Spleen (tissue), 11 donors: ENCODE measurements around the gene CDC42EP2. TPM values are rescaled to one million over a fixed set of nuclear protein-coding genes. Genes with fewer than 3 reads are reported as not detected.
A peak's percentile ranks its signal among the peaks of the same experiment; 100 is the strongest.

Source experiments
- DNase-seq: peaks from one replicate; pipeline ENCODE4 v3.0.0-alpha.2; 2020
- H3K27ac ChIP-seq, 8 donors: fragments of 200-600 bp; sonication (generic) in 7 of 8; 1 replicate in 4 of 8; 2 replicates in 4 of 8; pipeline versions ENCODE4 v1.5.0 to v1.8.0; 2016 to 2021; ENCODE audit warnings: inconsistent platforms in 4 of 8, mild to moderate bottlenecking in 4 of 8, moderate library complexity in 1 of 8
- H3K27me3 ChIP-seq, 7 donors: fragments of 200-600 bp; sonication (generic) in 6 of 7; replicated peaks in 1 of 7; 1 replicate in 4 of 7; 2 replicates in 3 of 7; pipeline versions ENCODE4 v1.5.0 to v1.8.0; 2016 to 2021; ENCODE audit warnings: inconsistent platforms in 3 of 7, mild to moderate bottlenecking in 1 of 7
- H3K36me3 ChIP-seq, 6 donors: fragments of 200-600 bp; sonication (generic) in 5 of 6; 1 replicate in 4 of 6; 2 replicates in 2 of 6; pipeline versions ENCODE4 v1.5.0 to v1.8.0; 2016 to 2021; ENCODE audit warnings: inconsistent platforms in 2 of 6
- H3K4me1 ChIP-seq, 6 donors: fragments of 200-600 bp; sonication (generic) in 5 of 6; 1 replicate in 3 of 6; 2 replicates in 3 of 6; pipeline versions ENCODE4 v1.5.0 to v1.8.0; 2016 to 2021; ENCODE audit warnings: inconsistent platforms in 3 of 6
- H3K4me3 ChIP-seq, 8 donors: fragments of 200-600 bp; sonication (generic) in 7 of 8; 1 replicate in 4 of 8; 2 replicates in 4 of 8; pipeline versions ENCODE4 v1.5.0 to v1.8.0; 2016 to 2021; ENCODE audit warnings: inconsistent platforms in 4 of 8, mild to moderate bottlenecking in 4 of 8, moderate library complexity in 2 of 8
- H3K9me3 ChIP-seq, 8 donors: fragments of 200-600 bp; sonication (generic) in 7 of 8; 1 replicate in 4 of 8; 2 replicates in 4 of 8; pipeline versions ENCODE4 v1.5.0 to v1.8.0; 2016 to 2021; ENCODE audit warnings: inconsistent platforms in 4 of 8
- POLR2A ChIP-seq, 3 donors: fragments of 450-650 bp; IDR thresholded peaks; one replicate each; pipeline ENCODE4 v1.5.1; 2017; ENCODE audit warnings: antibody characterized with exemption in 3 of 3, mild to moderate bottlenecking in 1 of 3
- POLR2AphosphoS5 ChIP-seq, 3 donors: sonication (generic); formaldehyde crosslinking; IDR thresholded peaks; one replicate each; pipeline ENCODE4 v1.5.1; 2017; ENCODE audit warnings: antibody characterized with exemption in 3 of 3
- WGBS, 5 donors: extraction: QIAGEN DNeasy Blood & Tissue Kit in 3 of 5; methylation state at CpG; one replicate each; pipeline versions ENCODE4 v1.1.5 to v1.1.7; 2013 to 2018; 5-methylcytosine and 5-hydroxymethylcytosine counted together
- intact Hi-C: fragments of 100-400 bp; cut with DNase I; formaldehyde crosslinking; loops from one replicate; pipeline ENCODE4 v1.15.0; 2023; ENCODE audit warnings: low total_unique reads
- polyA plus RNA-seq, 3 donors: library from polyadenylated mRNA; stranded (reverse); fragments of 200-250 nt; gene quantifications; one replicate each; pipeline ENCODE4 v1.2.1, GENCODE V29; 2013
- total RNA-seq, 7 donors: library from RNA; depleted of rRNA in 3 of 7; stranded (reverse); fragments of >200 nt in 3 of 7; fragmentation: NEBNext Ultra II Directional in 4 of 7; extraction: Animal tissue kit (Norgen Biotek cat#: 25700) in 4 of 7; gene quantifications; one replicate each; pipeline versions ENCODE4 v1.1.0 to v1.2.1, GENCODE V29; 2016 to 2021
- TF ChIP-seq, protein P1 (sequence below), 11 experiments: fragments of 200-600 bp in 7 of 11; fragments of 450-650 bp in 4 of 11; sonication (generic) in 4 of 11; IDR thresholded peaks in 8 of 11; conservative IDR thresholded peaks in 3 of 11; 1 replicate in 7 of 11; 2 replicates in 4 of 11; pipeline versions ENCODE4 v1.4.0 to v1.8.0; 2016 to 2021; ENCODE audit warnings: antibody characterized with exemption in 11 of 11, inconsistent platforms in 4 of 11, mild to moderate bottlenecking in 1 of 11
- donor health status: healthy with polysubstance abuse.
- donor health status: DM: no; HTN: no; CAD: no; lungs with moderate emphysema.
- donor health status: DM: no; HTN: no; CAD: no.
- donor health status: Bipolar disorder and iron deficiency.
- donor health status: healthy.
- donor health status: DM: no; HTN: no; CAD: no.
- donor health status: DM: yes; HTN: yes; CAD: no.

The CDC42EP2 gene
- total and polyA plus RNA-seq, 10 donors, result 4.2 to 48.0 (median 20.9) TPM

DNA sequence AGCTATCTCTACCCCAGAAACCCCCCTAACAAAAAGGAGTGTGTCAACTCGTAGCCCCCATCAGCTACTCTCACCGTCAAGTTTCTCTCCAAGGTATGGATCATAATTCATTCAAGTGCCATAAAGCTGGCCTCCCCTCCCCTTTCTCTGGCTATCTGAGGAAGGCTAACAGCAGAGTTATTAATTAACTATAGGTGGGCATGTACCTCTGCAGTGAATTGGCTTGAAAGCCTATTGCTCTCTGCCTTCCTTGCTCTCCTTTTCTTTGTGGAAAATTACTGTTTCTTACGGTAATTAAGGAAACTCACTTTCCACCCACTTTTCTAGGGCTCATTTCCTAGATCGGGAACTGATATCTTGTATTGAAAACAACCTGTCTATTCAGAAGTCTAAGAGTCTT, 38.8 kb upstream of the CDC42EP2 start:
- Histone ChIP-seq H3K4me3 (no peak overlapping the region), H3K36me3 (peaks cover 0 to 73% (median 37%) of the 10 kb centered on the region in 6 donors), H3K27ac (peak overlapping the region in 1 of 8 donors; percentile 52), H3K9me3 (no peaks in the 10 kb centered on the region), H3K27me3 (no peaks in the 10 kb centered on the region), H3K4me1 (peaks cover 6 to 44% (median 25%) of the 10 kb centered on the region in 6 donors)
- no peak for TF ChIP-seq POLR2AphosphoS5 (IDR thresholded peaks at IDR 0.05)
- TF ChIP-seq, protein P1, sequence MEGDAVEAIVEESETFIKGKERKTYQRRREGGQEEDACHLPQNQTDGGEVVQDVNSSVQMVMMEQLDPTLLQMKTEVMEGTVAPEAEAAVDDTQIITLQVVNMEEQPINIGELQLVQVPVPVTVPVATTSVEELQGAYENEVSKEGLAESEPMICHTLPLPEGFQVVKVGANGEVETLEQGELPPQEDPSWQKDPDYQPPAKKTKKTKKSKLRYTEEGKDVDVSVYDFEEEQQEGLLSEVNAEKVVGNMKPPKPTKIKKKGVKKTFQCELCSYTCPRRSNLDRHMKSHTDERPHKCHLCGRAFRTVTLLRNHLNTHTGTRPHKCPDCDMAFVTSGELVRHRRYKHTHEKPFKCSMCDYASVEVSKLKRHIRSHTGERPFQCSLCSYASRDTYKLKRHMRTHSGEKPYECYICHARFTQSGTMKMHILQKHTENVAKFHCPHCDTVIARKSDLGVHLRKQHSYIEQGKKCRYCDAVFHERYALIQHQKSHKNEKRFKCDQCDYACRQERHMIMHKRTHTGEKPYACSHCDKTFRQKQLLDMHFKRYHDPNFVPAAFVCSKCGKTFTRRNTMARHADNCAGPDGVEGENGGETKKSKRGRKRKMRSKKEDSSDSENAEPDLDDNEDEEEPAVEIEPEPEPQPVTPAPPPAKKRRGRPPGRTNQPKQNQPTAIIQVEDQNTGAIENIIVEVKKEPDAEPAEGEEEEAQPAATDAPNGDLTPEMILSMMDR (IDR thresholded peaks at IDR 0.05 in 8 of 11, conservative IDR thresholded peaks at IDR 0.05 in 3 of 11), result no peak
- no peak for TF ChIP-seq POLR2A (IDR thresholded peaks at IDR 0.05)
- WGBS, 5 donors, result 84 to 96% (median 89%) methylated on average over 4 of the region's 4 CpGs
- intact Hi-C loops, result loop anchor here (5.0 kb wide), 1 partner anchor 41 kb away; no protein-coding TSS in a partner anchor
- no peak for DNase-seq

DNA sequence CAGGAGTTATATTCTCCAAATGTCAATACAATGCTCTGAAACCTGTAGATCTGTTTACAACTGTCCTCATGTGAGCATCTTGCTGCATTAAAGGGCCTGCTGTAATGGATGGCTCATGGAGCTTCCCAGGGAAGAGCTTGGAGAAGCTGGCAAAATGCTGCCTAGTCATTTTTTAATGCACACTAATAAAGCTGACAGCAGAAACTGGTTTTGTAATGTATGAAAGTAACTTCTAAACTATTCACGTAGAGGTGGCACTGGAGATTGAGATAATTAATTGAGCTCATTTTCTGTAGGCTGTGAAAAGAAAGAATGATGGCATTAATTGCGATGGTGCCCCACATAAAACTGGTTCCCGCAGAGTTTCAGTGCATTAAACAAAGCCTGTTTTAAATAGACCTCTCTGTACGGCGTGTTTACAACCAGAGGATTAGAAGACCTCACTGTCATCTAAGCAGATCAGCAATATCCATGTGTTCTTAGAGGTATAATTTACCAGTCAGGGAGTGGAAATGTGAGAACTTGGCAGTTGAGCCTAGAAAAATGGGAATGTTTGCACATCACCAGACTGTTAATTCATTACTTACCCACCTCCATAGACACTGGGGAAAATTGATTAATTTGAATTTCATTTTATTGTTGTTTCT, 36.9 kb upstream of the CDC42EP2 start:
- DNase-seq, result no peak
- no peaks in the 10 kb centered on the region for H3K9me3 ChIP-seq
- H3K4me1 ChIP-seq, result peaks cover 6 to 47% (median 27%) of the 10 kb centered on the region in 6 donors
- peaks cover 3 to 73% (median 45%) of the 10 kb centered on the region in 6 donors for H3K36me3 ChIP-seq
- H3K27me3 ChIP-seq, result no peaks in the 10 kb centered on the region
- no peak overlapping the region for H3K4me3 ChIP-seq
- TF ChIP-seq POLR2AphosphoS5 (IDR thresholded peaks at IDR 0.05), result no peak
- TF ChIP-seq, protein P1 (IDR thresholded peaks at IDR 0.05 in 8 of 11, conservative IDR thresholded peaks at IDR 0.05 in 3 of 11), result no peak
- no peak for TF ChIP-seq POLR2A (IDR thresholded peaks at IDR 0.05)
- intact Hi-C loops, result loop anchor here (5.0 kb wide), 1 partner anchor 40 kb away; no protein-coding TSS in a partner anchor
- WGBS, 5 donors, result 93 to 99% (median 97%) methylated on average over 5 of the region's 5 CpGs
- H3K27ac ChIP-seq, result peak overlapping the region in 1 of 8 donors; percentile 75

DNA sequence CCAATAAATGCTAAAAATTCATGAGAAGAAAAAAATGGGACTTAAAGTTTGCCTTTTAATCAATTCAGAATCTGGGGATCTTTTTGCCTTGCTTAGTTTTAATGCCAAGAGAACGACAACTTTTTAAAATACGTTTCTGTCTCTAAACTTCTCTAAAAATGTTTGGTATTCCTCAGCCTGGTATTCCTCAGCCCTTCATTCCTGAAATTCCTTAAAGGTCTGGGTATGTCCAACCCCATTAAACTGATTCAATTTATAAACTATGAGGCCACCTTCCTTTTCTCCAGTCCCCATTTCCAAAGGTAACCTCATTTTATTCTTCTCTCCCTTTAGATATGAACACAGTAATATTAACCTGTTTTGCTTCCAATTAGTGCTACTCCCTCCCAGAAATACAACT, 36.3 kb upstream of the CDC42EP2 start:
- no peaks in the 10 kb centered on the region for H3K9me3 ChIP-seq
- peak overlapping the region in 2 of 8 donors; percentile 9 to 75 for H3K27ac ChIP-seq
- no peaks in the 10 kb centered on the region for H3K27me3 ChIP-seq
- intact Hi-C loops, result loop anchor here (5.0 kb wide), 1 partner anchor 39 kb away; no protein-coding TSS in a partner anchor
- no peak overlapping the region for H3K4me3 ChIP-seq
- peaks cover 3 to 79% (median 50%) of the 10 kb centered on the region in 6 donors for H3K36me3 ChIP-seq
- TF ChIP-seq POLR2AphosphoS5 (IDR thresholded peaks at IDR 0.05) (no peak), POLR2A (IDR thresholded peaks at IDR 0.05) (no peak)
- TF ChIP-seq, protein P1 (IDR thresholded peaks at IDR 0.05 in 8 of 11, conservative IDR thresholded peaks at IDR 0.05 in 3 of 11), result no peak
- DNase-seq, result no peak
- 73 to 89% (median 87%) methylated on average over 2 of the region's 2 CpGs for WGBS, 5 donors
- H3K4me1 ChIP-seq, result peaks cover 6 to 47% (median 27%) of the 10 kb centered on the region in 6 donors

DNA sequence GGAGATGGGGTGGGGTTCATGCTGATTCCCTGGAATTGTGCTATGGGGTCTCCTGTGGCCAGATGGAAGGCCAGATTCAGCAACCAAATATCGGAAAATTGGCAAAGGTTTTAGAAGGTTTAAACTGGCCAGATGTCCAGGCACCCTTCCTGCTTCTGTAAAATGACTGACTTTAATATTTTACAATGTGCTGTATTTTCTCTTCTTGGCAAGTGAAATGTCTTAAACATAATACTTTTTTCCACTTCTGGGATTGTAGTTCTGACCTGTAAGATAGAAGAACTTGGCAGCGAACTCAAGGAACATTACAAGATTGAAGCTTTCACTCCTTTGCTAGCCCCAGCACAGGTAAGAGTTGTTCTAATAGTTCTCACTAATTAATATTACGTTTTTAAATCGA, 35.4 kb upstream of the CDC42EP2 start:
- peaks cover 3 to 88% (median 53%) of the 10 kb centered on the region in 6 donors for H3K36me3 ChIP-seq
- intact Hi-C loops, result loop anchor here (5.0 kb wide), 1 partner anchor 38 kb away; no protein-coding TSS in a partner anchor

More for the DNA sequence above, 35.4 kb upstream of the CDC42EP2 start:
- Histone ChIP-seq H3K4me3 (no peak overlapping the region), H3K27ac (peak overlapping the region in 7 of 8 donors; percentile 22 to 75 (median 35)), H3K9me3 (no peaks in the 10 kb centered on the region), H3K27me3 (no peaks in the 10 kb centered on the region), H3K4me1 (peaks cover 6 to 45% (median 27%) of the 10 kb centered on the region in 6 donors)
- WGBS, 5 donors, result 76 to 92% (median 91%) methylated on average over 4 of the region's 4 CpGs
- DNase-seq, result no peak
- TF ChIP-seq, protein P1 (IDR thresholded peaks at IDR 0.05 in 8 of 11, conservative IDR thresholded peaks at IDR 0.05 in 3 of 11), result no peak
